Activated naive CD8-positive, alpha-beta T cell (primary cell): ENCODE results near the gene SELE.
A peak's percentile ranks its signal among the peaks of the same experiment; 100 is the strongest.

Source experiments
- H3K27ac Mint-ChIP-seq: one replicate; pipeline ENCODE4 v1.8.0; 2021; ENCODE audit warnings: mixed read lengths
- H3K27me3 Mint-ChIP-seq: one replicate; pipeline ENCODE4 v1.8.0; 2021; ENCODE audit warnings: mixed read lengths
- H3K36me3 Mint-ChIP-seq: one replicate; pipeline ENCODE4 v1.8.0; 2021; ENCODE audit warnings: mixed read lengths
- H3K4me1 Mint-ChIP-seq: one replicate; pipeline ENCODE4 v1.8.0; 2021; ENCODE audit warnings: low read depth, mixed read lengths
- H3K4me3 Mint-ChIP-seq: one replicate; pipeline ENCODE4 v1.8.0; 2021; ENCODE audit warnings: mild to moderate bottlenecking, mixed read lengths
- H3K9me3 Mint-ChIP-seq: one replicate; pipeline ENCODE4 v1.8.0; 2021; ENCODE audit warnings: low read depth, mixed read lengths

Gene SELE

DNA sequence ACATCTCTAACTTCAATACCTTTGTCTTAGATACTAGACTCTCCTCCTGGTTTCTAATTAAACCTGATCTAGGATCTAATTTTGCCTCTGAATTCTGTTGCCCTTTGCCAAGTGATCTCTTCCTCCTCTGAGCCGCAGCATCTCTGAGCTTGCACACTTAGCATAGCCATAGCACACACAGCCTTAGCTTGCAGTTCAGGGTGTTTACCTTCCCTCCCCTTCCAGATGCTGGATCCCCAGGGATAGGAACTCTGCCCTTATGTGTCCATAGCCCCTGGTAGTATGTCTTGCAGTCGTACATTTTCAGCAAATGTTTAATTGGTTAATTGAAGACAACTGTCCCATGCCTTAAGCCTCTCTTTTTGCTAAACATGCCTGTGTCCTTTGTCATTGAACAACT, 52.7 kb downstream of the SELE start:
- peak overlapping the region; percentile 75 for H3K4me3 Mint-ChIP-seq
- no peaks in the 10 kb centered on the region for H3K27me3 Mint-ChIP-seq
- peaks cover 58% of the 10 kb centered on the region for H3K4me1 Mint-ChIP-seq
- peak overlapping the region; percentile 96 for H3K27ac Mint-ChIP-seq
- H3K36me3 Mint-ChIP-seq: no peaks in the 10 kb centered on the region
- H3K9me3 Mint-ChIP-seq: no peaks in the 10 kb centered on the region

DNA sequence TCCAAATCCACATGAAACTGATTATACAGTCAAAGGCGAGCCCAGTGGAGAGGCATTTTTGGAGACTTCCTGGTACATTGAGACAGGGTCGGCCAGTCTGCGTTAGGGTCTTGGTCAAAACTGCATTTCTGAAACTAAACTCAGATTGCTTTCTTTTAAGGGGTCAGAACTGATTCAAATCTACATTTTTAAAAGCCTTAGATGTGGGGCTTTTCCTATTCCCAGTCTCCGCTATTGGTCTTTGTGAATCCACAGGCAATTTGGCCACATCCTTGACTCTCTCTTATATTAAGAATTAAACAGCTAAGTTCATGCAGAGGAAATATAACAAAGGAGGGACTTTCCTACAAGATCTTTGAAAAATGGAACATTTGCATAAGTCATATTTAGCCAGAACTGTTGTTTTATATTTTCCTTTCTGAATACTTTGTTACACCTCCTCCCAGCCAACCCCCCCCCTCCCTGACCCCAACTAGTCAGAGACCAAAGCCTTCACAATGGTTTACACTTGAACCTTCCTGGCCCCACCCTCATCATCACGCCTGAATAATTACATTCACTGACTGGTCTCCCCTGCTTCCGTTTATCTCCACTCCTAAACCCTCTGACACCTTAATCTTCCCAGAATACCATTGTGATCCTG, 53.4 kb downstream of the SELE start:
- H3K4me1 Mint-ChIP-seq: peaks cover 64% of the 10 kb centered on the region
- no peaks in the 10 kb centered on the region for H3K36me3 Mint-ChIP-seq
- no peaks in the 10 kb centered on the region for H3K27me3 Mint-ChIP-seq
- no peaks in the 10 kb centered on the region for H3K9me3 Mint-ChIP-seq
- peak overlapping the region; percentile 96 for H3K27ac Mint-ChIP-seq
- H3K4me3 Mint-ChIP-seq: peak overlapping the region; percentile 75

DNA sequence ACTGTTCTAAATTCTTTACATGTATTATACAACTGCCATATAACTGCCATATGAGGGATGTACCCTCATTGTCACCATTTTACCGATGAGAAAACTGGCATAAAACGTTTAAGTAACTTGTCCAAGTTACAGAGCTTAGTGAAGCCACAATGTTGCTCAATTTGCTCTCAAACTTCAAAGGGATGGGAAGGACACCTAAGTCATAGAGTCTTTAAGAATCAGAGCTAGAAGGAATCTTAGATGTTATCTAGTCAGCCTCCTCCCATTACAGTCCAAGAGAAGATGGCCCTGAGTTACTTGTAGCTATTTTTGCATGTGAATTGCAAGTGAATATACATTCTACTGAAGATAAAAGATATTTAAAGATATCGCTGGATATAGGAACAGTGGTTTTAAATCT, 54.2 kb downstream of the SELE start:
- Mint-ChIP-seq H3K27me3 (no peaks in the 10 kb centered on the region), H3K27ac (peak overlapping the region; percentile 96), H3K4me3 (peak overlapping the region; percentile 75)

DNA sequence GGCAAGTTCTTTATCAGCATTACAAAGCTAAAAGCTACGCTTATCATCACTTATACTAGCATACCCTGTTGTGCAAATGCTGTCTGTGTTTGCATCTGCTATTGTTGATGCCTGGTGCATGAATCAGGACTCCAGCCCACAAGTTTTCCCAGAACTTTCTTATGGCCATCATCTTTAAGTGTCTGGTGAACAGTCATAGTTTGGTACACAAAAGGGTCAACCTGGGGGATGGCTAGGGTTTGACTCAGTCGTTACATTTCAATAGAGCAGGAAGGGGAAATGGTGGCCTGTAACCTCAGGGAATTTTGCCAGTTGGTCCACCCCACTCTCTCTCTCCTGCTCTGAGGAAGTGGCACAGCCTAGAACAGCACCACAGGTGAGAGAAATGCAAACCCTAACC, 57.9 kb downstream of the SELE start:
- peaks cover 4% of the 10 kb centered on the region for H3K36me3 Mint-ChIP-seq
- no peaks in the 10 kb centered on the region for H3K27me3 Mint-ChIP-seq
- H3K27ac Mint-ChIP-seq: peak overlapping the region; percentile 79
- no peak overlapping the region for H3K4me3 Mint-ChIP-seq
- H3K4me1 Mint-ChIP-seq: peaks cover 72% of the 10 kb centered on the region
- H3K9me3 Mint-ChIP-seq: no peaks in the 10 kb centered on the region

More for the DNA sequence above, 54.2 kb downstream of the SELE start:
- H3K9me3 Mint-ChIP-seq: no peaks in the 10 kb centered on the region
- no peaks in the 10 kb centered on the region for H3K36me3 Mint-ChIP-seq
- peaks cover 71% of the 10 kb centered on the region for H3K4me1 Mint-ChIP-seq
